Stimulated activated CD8-positive, alpha-beta memory T cell treated with anti-CD3 and anti-CD28 coated beads, Interleukin-4, amount 100 ng/mL, for 1 hour (primary cell): ENCODE measurements around the gene MRPS2.
"Not testable (repeated sequence)": the region's sequence is repeated elsewhere in the genome, so short reads cannot be mapped to it uniquely, and the experiment has no call there.

Experiments used
- DNase-seq, 2 donors: peaks; one replicate each; pipeline ENCODE4 v3.0.0-alpha.2; 2020; ENCODE audit warnings: low read depth in 2 of 2, low spot score in 1 of 2

The MRPS2 gene

GRCh38 chr9:135514342-135515082 is 14.0 kb downstream of the MRPS2 start:
- no peak for DNase-seq

- no peak for DNase-seq
These were observed 14.8 kb downstream of the MRPS2 start for GRCh38 chr9:135515083-135515951.

GRCh38 chr9:135516132-135516860 is 15.8 kb downstream of the MRPS2 start:
- no peak for DNase-seq

- no peak for DNase-seq
These were observed 16.9 kb downstream of the MRPS2 start for GRCh38 chr9:135517407-135517822.

GRCh38 chr9:135519179-135519971 is 18.9 kb downstream of the MRPS2 start:
- DNase-seq = no peak

- DNase-seq = no peak
These were observed 20.6 kb downstream of the MRPS2 start, which contains the start of gene LCN1 for GRCh38 chr9:135520916-135521607. Gene LCN1 (plus strand): TSS chr9:135521440. CDS start chr9:135521498, 58 bp downstream.

- DNase-seq = no peak
These were observed 21.2 kb downstream of the MRPS2 start for GRCh38 chr9:135521608-135522095.

- no peak for DNase-seq
These were observed 21.8 kb downstream of the MRPS2 start for GRCh38 chr9:135522137-135522877.

- DNase-seq = no peak
These were observed 22.4 kb downstream of the MRPS2 start for GRCh38 chr9:135522931-135523330.

GRCh38 chr9:135523521-135524129 is 23.1 kb downstream of the MRPS2 start:
- no peak for DNase-seq

- no peak for DNase-seq
These were observed 23.8 kb downstream of the MRPS2 start for GRCh38 chr9:135524130-135524861.

- DNase-seq = no peak
These were observed 25.0 kb downstream of the MRPS2 start for GRCh38 chr9:135525241-135526088.

GRCh38 chr9:135526089-135526729 is 25.7 kb downstream of the MRPS2 start:
- DNase-seq = no peak

GRCh38 chr9:135526730-135527571 is 26.5 kb downstream of the MRPS2 start:
- DNase-seq = no peak

GRCh38 chr9:135528842-135529435 is 28.5 kb downstream of the MRPS2 start:
- DNase-seq = not testable (repeated sequence)
